SH-SY5Y (cell line): Measurements from ENCODE around the gene LRRC23.

Experiments
- GATA2 ChIP-seq: IDR thresholded peaks from 2 replicates; pipeline ENCODE4 v1.6.1; 2011; ENCODE audit warnings: mild to moderate bottlenecking, low read depth, low read length
- GATA3 ChIP-seq: IDR thresholded peaks from 2 replicates; pipeline ENCODE4 v1.6.1; 2011; ENCODE audit warnings: low read depth, mild to moderate bottlenecking, low read length, moderate library complexity

DNA sequence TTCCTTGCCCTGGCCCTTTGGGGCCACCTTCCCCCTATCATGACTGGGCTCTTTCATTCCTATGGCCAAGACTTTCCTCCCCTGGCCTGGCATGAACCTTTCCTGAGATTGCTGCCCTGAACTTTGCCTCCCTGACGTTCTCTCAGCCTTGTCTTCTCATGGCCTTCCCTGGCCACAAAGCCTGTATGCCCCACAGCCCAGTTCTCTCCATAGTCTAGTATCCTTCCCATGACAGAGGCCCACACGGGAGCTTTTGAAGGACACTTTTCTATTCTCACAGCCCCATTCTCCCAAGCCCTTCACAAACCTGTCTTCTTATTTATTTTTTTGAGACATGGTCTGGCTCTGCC is 34.5 kb downstream of the LRRC23 start:
- TF ChIP-seq GATA3 (no peak), GATA2 (no peak)
